Sciatic nerve (tissue), 2 donors: ENCODE data around the gene PRKG1. TPM values are rescaled to one million over a fixed set of nuclear protein-coding genes. Genes with fewer than 3 reads are reported as not detected.
"Not testable (repeated sequence)": the region's sequence is repeated elsewhere in the genome, so short reads cannot be mapped to it uniquely, and the experiment has no call there.

Experiments used
- ATAC-seq: fragments of 200-7000 bp; cut with Tn5 transposase; one replicate; pipeline ENCODE4 v1.9.1; 2020; ENCODE audit warnings: mild to moderate bottlenecking, moderate library complexity
- DNase-seq: peaks from one replicate; pipeline ENCODE4 v3.0.0-alpha.2; 2020; ENCODE audit warnings: low spot score
- intact Hi-C: fragments of 100-400 bp; cut with DNase I; formaldehyde crosslinking; loops from one replicate; pipeline ENCODE4 v1.14.2; 2022
- total RNA-seq: library from RNA; stranded (reverse); fragmentation: NEBNext Ultra II Directional; extraction: Animal tissue kit (Norgen Biotek cat#: 25700); gene quantifications from one replicate; pipeline ENCODE4 v1.2.1, GENCODE V29; 2021
- donor health status: DM: no; HTN: no; CAD: no.
- donor health status: DM: no; HTN: no; CAD: no.

PRKG1 gene
- total RNA-seq, 1 donor from 2014 or later: 20.0 TPM

DNA sequence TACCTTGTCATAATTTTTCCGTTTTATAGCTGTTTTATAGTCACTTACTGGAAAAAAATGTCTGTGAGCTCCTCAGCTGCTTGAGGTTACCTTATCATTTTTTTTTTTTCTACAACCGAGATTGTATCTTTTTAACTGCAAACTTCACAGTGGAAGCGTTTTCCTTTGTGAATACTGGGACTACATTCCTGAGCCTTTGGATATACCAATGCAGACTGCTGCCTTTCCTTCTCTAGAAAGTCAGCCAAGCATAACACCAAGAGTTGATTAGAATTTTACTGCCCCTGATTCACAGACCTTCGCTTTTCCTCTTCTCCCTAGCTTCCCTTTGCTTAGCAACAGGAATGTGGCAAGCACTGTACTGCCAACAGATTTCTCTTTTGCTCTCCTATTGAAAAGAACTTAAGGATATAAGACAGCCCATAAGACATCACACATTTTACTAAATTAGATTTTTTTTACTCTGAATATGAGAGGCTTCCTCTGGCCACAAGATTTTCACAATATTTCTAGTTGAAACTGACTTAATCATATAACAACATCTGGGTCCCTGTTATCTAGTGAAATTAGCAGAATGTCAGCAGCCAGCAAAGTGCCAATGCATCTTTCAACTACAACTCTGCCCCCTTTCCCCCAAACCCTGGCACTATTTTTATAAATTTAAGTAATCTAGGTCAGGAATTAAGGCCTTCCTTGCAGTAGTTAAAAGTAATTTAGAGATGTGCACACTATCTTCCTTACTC lies 170.6 kb downstream of the PRKG1 start:
- intact Hi-C loops: no loop called here
- ATAC-seq: peak; percentile 93
- DNase-seq: no peak

- no peak for ATAC-seq
- intact Hi-C loops: no loop called here
- no peak for DNase-seq
These were observed 171.9 kb downstream of the PRKG1 start for GRCh38 chr10:51246156-51246555.

DNA sequence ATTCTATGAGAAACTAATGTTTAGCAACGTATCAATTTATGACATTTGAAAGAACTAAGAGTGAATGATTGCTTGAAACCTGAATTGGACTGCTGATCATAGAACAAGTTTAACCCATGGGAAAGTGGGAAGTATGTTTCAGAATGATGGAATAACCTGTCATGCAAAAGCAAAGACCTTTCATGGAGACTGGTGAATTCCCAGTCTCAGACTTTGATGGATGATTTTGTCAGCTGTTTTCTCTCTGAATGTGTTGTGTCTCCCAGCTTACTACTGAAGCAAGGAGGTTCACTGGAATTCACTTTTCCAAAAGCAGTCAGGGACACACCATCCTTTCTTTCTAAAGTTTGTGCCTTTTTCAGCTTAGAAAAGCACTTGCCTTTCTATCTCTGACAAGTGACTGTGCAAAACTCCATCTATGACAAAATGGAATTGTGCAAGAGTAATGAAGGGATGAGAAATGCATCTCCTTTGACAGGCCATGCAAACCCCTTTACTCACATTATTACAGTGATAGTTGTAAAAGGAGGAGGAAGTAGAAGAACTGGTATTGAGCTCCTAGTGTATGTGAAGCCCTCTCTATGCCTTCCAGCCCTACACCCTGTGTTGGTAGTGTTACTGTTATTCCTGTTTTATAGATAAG lies 176.1 kb downstream of the PRKG1 start:
- DNase-seq: no peak
- intact Hi-C loops: no loop called here

GRCh38 chr10:51251110-51251509 lies 176.8 kb downstream of the PRKG1 start:
- DNase-seq (no peak), ATAC-seq (no peak)
- intact Hi-C loops: no loop called here

More for the DNA sequence above, 176.1 kb downstream of the PRKG1 start:
- ATAC-seq: no peak

DNA sequence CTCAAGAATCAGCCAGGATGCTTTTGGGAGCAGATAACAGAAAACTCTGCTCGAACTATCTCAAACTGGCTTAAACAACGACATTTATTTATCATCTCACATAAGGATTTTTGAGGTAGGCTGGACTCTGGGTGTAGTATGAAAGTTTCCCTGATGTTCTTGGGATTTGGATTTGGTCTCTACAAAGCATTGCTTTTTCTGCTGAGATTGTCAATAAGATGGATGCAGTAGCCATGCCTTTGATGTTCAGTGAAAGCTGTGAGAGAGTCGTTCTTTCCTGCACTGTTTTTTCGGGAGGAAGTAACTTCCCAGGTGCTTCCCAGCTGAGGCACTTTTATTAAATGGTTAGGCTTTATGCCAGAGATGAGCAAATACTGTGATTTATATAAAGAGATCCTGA lies 181.1 kb downstream of the PRKG1 start:
- DNase-seq (no peak), ATAC-seq (no peak)
- intact Hi-C loops: no loop called here

DNA sequence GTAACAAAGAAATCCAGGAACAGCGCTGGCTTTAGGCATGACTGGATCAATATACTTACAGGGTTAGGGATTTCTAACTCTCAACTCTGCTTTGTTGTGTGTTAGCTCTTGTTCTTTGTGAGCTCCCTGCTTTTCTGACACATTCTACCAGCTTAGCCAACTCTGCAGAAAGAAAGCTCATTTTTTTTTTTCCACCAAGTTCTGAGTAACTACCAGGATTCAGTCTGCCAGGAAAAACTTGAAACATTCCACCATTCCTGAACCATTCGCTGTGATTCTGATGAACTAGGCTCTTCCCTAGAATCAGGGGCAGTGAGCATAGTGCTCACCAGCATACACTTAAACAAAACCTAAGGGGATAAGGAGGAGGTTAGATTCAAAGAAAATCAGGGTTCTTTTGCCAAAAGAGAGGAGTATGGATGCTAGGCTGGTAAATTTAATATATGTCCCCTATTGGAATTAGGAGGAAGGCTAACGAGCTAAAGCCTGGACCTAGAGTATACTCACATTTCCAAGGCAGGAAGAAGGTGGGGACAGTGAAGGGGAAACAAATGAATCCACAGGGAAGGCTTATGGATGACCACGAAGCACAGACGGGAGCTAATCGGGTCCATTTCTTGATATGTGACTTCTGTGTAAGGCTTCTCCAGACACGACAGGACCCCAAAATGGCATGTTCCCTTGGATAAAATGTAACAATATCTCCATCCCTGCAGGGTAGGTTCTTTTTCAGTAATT lies 183.4 kb downstream of the PRKG1 start:
- DNase-seq: no peak
- peak; percentile 41 for ATAC-seq
- intact Hi-C loops: no loop called here

DNA sequence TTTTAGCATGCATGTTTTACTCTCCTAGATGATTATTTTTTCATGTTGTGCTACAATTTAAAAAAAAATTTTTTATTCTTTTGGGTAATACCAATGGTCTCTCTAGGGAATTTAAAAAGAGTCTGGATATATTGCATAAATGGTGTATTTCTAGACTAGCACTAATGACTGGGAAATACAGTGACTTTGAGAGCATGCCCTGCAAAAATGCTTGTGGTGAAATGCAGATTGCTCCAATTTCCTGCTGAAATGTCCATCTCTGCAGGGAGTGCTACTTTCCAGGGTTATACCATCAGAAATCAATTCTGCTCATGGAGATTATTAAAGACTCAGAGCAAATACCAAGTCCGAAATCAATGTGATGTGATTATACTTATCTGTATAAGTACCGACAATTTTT lies 186.1 kb downstream of the PRKG1 start:
- intact Hi-C loops: no loop called here
- no peak for ATAC-seq
- DNase-seq: no peak

GRCh38 chr10:51266496-51266895 lies 192.2 kb downstream of the PRKG1 start:
- intact Hi-C loops: no loop called here
- DNase-seq: no peak
- no peak for ATAC-seq

DNA sequence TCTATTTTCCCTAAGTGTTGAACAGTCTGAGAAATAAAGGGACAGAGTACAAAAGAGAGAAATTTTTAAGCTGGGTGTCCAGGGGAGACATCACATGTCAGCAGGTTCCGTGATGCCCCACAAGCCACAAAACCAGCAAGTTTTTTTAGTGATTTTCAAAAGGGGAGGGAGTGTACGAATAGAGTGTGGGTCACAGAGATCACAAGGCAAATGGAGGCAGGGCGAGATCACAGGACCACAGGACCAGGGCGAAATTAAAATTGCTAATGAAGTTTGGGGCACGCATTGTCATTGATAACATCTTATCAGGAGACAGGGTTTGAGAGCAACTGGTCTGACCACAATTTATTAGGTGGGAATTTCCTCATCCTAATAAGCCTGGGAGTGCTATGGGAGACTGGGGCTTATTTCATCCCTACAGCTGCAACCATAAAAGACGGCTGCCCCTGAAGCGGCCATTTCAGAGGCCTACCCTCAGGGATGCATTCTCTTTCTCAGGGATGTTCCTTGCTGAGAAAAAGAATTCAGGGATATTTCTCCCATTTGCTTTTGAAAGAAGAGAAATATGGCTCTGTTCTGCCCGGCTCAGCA lies 193.8 kb downstream of the PRKG1 start:
- ATAC-seq, DNase-seq, intact Hi-C loops: not testable (repeated sequence)

DNA sequence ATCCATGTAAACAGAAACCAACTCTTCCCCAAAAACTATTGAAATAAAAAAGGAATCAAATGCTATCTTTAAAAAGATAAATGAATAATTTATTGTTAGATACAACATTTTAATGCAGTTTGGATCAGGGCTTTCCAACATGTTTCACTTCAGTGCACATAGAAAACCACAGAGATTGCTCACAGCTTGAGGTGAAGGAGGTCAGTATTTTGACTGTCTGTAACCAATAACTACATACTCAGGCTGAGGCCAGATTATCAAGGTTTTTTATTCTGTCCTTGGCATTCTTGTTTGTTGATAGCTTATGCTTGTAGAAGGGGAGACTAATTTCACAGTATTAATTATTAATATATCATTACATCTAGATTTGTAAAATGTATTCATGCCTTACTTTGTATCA lies 195.5 kb downstream of the PRKG1 start:
- no peak for ATAC-seq
- intact Hi-C loops: no loop called here
- no peak for DNase-seq

DNA sequence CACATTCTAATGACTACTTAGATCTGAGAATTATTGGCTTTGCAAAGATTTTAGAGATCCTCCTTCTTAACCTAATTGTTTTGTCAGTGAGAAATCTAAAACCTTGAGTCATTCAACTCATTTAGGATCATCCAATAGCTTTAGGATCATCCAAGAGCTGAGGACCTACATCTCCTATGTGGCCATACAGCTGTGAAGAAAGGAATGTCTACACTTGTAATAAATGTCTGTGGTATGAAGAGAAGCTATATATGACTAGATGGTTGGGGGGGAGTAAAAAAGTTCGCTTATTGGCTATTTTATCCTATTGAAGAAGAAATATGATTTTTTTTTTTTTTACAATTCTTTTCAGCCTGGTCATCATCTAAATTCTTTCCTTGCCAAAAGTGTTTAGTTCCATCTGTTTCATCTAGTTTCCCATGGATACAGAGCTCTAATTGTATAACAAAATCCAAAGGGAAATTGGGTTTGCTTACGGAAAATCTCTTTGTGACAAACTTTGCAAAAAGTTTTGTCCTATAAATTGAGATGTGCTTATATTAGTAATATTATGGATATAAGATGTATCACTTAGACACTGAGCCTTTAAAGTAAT lies 196.7 kb downstream of the PRKG1 start:
- no peak for ATAC-seq
- intact Hi-C loops: no loop called here
- no peak for DNase-seq

DNA sequence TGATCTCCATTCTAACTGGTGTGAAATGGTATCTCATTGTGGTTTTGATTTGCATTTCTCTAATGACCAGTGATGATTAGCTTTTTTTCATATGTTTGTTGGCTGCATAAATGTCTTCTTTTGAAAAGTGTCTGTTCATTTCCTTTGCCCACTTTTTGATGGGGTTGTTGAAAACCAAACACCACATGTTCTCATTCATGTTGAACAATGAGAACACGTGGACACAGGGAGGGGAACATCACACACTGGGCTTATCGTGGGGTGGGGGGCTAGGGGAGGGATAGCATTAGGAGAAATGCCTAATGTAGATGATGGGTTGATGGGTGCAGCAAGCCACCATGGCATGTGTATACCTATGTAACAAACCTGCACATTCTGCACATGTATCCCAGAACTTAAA lies 197.8 kb downstream of the PRKG1 start:
- intact Hi-C loops, DNase-seq, ATAC-seq: not testable (repeated sequence)

- ATAC-seq (peak; percentile 10), DNase-seq (no peak)
- intact Hi-C loops: no loop called here
These were observed 198.3 kb downstream of the PRKG1 start for GRCh38 chr10:51272555-51272954.

DNA sequence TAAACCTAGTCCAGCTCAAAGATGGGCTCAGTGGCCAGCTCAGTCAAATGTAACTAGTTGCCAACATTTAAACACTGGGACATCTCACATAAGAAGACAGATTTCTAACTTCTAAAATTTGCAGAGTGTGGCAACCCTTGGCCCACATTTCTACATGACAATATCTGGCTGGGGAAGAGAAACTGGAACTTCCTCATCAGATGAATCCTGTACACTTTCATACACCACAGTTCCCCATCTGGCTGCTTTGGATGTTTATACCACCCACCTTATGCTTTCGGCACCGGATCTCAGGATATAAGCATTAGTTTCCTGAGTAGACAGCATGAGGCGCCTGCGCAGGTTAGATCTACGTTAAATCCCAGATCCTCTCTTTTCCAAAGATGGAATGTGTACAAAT lies 199.3 kb downstream of the PRKG1 start:
- DNase-seq (no peak), ATAC-seq (peak; percentile 38)
- intact Hi-C loops: no loop called here

- intact Hi-C loops, ATAC-seq, DNase-seq: not testable (repeated sequence)
These were observed 201.8 kb downstream of the PRKG1 start for GRCh38 chr10:51276097-51276496.

- ATAC-seq, DNase-seq, intact Hi-C loops: not testable (repeated sequence)
These were observed 207.1 kb downstream of the PRKG1 start for GRCh38 chr10:51281387-51281786.

DNA sequence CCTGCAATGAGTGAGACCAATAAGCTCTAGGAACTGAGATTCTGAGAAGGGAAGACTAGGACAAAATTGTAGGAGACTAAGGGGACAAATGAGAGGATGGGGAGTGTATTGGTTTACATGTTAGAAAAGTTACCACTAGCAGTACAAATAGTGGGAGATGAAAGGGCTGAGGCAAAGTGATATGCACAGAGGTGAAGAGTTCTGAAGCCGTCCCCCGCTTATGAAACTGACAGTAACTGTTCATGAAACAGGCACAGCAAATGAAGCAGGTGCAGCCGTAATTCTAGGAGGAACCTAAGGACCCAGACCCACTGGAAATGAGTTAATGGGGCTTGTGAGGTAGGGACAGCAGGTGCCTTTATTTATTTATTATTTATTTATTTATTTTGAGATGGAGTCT lies 211.3 kb downstream of the PRKG1 start:
- DNase-seq (no peak), ATAC-seq (no peak)
- intact Hi-C loops: no loop called here

DNA sequence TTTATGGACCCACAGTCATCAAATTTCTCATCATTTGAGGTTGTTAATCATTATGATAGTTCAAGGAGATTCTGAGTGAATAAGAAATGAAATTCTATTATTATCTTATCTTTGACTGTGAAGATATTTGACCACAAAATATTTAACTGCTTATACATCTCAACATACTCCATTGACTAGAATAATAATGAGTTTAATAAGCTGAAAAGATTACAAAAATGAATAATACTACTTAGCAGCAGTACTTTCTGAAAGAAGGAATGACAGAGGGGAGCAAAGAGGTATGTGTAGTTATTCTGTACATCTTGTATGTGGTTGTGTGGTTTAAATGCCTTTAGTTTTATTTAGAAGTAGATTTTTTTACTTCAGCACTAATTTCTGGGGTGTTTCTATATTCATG lies 214.2 kb downstream of the PRKG1 start:
- DNase-seq: no peak
- intact Hi-C loops: no loop called here
- no peak for ATAC-seq

DNA sequence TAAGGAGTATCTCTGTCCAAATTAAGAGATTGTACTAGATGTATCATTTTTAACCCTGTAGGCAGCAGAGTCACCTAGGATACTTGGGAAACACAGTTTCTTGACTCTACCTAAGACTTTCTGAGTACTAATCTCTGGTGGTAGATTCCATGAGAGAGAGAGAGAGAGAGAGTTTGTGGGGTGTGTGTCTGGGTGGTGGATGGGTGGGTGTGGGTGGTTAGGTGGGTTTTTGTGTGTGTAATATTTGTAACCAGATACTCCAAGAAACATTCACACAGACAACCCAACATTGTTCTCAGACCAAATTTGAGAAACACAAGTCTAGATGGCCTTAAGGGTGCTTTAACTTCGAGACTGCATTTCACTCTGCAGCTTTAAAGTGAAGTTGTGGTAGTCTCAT lies 215.2 kb downstream of the PRKG1 start:
- intact Hi-C loops: no loop called here
- DNase-seq (no peak), ATAC-seq (no peak)
